ENCODE data around the gene FPR2.

Gene FPR2

GRCh38 chr19:51760697-51761356 is at the start of gene FPR2:
Gene FPR2 (plus strand): TSS chr19:51761180. CDS start chr19:51768659, 7,479 bp downstream.
- H3K4me3 ChIP-seq (replicated peaks; ENCODE audit: low read depth, low read length), result no peak within 1 kb of the TSS
- DNase-seq (ENCODE audit: extremely low read depth, insufficient read length), result no peak
- TF ChIP-seq CTCF (IDR thresholded peaks at IDR 0.05; ENCODE audit: insufficient read depth, low read length, poor library complexity, severe bottlenecking), result no peak
- no peaks in the 10 kb centered on the region for H3K36me3 ChIP-seq (ENCODE audit: control insufficient read depth, insufficient read depth, low read length)
- H3K27me3 ChIP-seq (replicated peaks; ENCODE audit: control insufficient read depth, insufficient read depth, low read length), result no peaks in the 10 kb centered on the region

GRCh38 chr19:51711702-51712101 is 49.3 kb upstream of the FPR2 start:
- H3K4me3 ChIP-seq (replicated peaks; ENCODE audit: low read depth, low read length), result no peak overlapping the region
- DNase-seq (ENCODE audit: extremely low read depth, insufficient read length), result no peak
- no peak for TF ChIP-seq CTCF (IDR thresholded peaks at IDR 0.05; ENCODE audit: insufficient read depth, low read length, poor library complexity, severe bottlenecking)
- H3K36me3 ChIP-seq (ENCODE audit: control insufficient read depth, insufficient read depth, low read length), result no peaks in the 10 kb centered on the region
- H3K27me3 ChIP-seq (replicated peaks; ENCODE audit: control insufficient read depth, insufficient read depth, low read length), result no peaks in the 10 kb centered on the region

- Histone ChIP-seq H3K36me3 (ENCODE audit: control insufficient read depth, insufficient read depth, low read length) (no peaks in the 10 kb centered on the region), H3K27me3 (replicated peaks; ENCODE audit: control insufficient read depth, insufficient read depth, low read length) (no peaks in the 10 kb centered on the region), H3K4me3 (replicated peaks; ENCODE audit: low read depth, low read length) (no peak overlapping the region)
- DNase-seq (ENCODE audit: extremely low read depth, insufficient read length), result no peak
- peak; percentile 55 for TF ChIP-seq CTCF (IDR thresholded peaks at IDR 0.05; ENCODE audit: insufficient read depth, low read length, poor library complexity, severe bottlenecking)
These were observed 48.4 kb upstream of the FPR2 start for GRCh38 chr19:51712461-51713081.

GRCh38 chr19:51713319-51714285 is 47.4 kb upstream of the FPR2 start:
- Histone ChIP-seq H3K36me3 (ENCODE audit: control insufficient read depth, insufficient read depth, low read length) (no peaks in the 10 kb centered on the region), H3K27me3 (replicated peaks; ENCODE audit: control insufficient read depth, insufficient read depth, low read length) (no peaks in the 10 kb centered on the region), H3K4me3 (replicated peaks; ENCODE audit: low read depth, low read length) (no peak overlapping the region)
- no peak for DNase-seq (ENCODE audit: extremely low read depth, insufficient read length)
- TF ChIP-seq CTCF (IDR thresholded peaks at IDR 0.05; ENCODE audit: insufficient read depth, low read length, poor library complexity, severe bottlenecking), result no peak

- Histone ChIP-seq H3K4me3 (replicated peaks; ENCODE audit: low read depth, low read length) (no peak overlapping the region), H3K27me3 (replicated peaks; ENCODE audit: control insufficient read depth, insufficient read depth, low read length) (no peaks in the 10 kb centered on the region), H3K36me3 (ENCODE audit: control insufficient read depth, insufficient read depth, low read length) (no peaks in the 10 kb centered on the region)
- no peak for TF ChIP-seq CTCF (IDR thresholded peaks at IDR 0.05; ENCODE audit: insufficient read depth, low read length, poor library complexity, severe bottlenecking)
- no peak for DNase-seq (ENCODE audit: extremely low read depth, insufficient read length)
These were observed 46.1 kb upstream of the FPR2 start for GRCh38 chr19:51714848-51715247.

All from GM06990 (cell line).